ENCODE data around the gene CDH13. TPM values are rescaled to one million over a fixed set of nuclear protein-coding genes. Genes with fewer than 3 reads are reported as not detected.

The CDH13 gene
- total and polyA plus RNA-seq, 2 of the 8 experiments (the other 6 are each of a cell fraction or from before 2014, with no cell fraction given): 2.3 to 2.4 TPM

DNA sequence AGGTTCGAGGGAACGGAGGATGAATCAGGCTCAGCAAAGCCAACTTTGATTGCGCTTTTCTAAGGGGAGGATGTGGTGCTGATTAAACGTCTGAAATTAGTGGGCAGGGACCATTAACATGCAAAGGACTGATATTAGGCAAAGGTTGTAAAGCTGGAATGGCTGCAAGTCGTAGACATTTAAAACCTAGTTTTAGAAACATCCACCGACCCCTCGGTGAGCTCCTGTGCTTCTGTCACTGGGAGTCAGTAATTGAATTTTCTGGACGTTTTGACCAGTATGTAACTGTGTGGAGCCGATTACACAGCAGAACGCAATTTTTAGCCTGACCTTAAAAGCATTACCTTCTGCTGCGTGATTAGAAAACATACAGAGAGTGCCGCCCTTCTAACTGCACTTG is 960.4 kb downstream of the CDH13 start (continued):
- TF ChIP-seq, protein P1, sequence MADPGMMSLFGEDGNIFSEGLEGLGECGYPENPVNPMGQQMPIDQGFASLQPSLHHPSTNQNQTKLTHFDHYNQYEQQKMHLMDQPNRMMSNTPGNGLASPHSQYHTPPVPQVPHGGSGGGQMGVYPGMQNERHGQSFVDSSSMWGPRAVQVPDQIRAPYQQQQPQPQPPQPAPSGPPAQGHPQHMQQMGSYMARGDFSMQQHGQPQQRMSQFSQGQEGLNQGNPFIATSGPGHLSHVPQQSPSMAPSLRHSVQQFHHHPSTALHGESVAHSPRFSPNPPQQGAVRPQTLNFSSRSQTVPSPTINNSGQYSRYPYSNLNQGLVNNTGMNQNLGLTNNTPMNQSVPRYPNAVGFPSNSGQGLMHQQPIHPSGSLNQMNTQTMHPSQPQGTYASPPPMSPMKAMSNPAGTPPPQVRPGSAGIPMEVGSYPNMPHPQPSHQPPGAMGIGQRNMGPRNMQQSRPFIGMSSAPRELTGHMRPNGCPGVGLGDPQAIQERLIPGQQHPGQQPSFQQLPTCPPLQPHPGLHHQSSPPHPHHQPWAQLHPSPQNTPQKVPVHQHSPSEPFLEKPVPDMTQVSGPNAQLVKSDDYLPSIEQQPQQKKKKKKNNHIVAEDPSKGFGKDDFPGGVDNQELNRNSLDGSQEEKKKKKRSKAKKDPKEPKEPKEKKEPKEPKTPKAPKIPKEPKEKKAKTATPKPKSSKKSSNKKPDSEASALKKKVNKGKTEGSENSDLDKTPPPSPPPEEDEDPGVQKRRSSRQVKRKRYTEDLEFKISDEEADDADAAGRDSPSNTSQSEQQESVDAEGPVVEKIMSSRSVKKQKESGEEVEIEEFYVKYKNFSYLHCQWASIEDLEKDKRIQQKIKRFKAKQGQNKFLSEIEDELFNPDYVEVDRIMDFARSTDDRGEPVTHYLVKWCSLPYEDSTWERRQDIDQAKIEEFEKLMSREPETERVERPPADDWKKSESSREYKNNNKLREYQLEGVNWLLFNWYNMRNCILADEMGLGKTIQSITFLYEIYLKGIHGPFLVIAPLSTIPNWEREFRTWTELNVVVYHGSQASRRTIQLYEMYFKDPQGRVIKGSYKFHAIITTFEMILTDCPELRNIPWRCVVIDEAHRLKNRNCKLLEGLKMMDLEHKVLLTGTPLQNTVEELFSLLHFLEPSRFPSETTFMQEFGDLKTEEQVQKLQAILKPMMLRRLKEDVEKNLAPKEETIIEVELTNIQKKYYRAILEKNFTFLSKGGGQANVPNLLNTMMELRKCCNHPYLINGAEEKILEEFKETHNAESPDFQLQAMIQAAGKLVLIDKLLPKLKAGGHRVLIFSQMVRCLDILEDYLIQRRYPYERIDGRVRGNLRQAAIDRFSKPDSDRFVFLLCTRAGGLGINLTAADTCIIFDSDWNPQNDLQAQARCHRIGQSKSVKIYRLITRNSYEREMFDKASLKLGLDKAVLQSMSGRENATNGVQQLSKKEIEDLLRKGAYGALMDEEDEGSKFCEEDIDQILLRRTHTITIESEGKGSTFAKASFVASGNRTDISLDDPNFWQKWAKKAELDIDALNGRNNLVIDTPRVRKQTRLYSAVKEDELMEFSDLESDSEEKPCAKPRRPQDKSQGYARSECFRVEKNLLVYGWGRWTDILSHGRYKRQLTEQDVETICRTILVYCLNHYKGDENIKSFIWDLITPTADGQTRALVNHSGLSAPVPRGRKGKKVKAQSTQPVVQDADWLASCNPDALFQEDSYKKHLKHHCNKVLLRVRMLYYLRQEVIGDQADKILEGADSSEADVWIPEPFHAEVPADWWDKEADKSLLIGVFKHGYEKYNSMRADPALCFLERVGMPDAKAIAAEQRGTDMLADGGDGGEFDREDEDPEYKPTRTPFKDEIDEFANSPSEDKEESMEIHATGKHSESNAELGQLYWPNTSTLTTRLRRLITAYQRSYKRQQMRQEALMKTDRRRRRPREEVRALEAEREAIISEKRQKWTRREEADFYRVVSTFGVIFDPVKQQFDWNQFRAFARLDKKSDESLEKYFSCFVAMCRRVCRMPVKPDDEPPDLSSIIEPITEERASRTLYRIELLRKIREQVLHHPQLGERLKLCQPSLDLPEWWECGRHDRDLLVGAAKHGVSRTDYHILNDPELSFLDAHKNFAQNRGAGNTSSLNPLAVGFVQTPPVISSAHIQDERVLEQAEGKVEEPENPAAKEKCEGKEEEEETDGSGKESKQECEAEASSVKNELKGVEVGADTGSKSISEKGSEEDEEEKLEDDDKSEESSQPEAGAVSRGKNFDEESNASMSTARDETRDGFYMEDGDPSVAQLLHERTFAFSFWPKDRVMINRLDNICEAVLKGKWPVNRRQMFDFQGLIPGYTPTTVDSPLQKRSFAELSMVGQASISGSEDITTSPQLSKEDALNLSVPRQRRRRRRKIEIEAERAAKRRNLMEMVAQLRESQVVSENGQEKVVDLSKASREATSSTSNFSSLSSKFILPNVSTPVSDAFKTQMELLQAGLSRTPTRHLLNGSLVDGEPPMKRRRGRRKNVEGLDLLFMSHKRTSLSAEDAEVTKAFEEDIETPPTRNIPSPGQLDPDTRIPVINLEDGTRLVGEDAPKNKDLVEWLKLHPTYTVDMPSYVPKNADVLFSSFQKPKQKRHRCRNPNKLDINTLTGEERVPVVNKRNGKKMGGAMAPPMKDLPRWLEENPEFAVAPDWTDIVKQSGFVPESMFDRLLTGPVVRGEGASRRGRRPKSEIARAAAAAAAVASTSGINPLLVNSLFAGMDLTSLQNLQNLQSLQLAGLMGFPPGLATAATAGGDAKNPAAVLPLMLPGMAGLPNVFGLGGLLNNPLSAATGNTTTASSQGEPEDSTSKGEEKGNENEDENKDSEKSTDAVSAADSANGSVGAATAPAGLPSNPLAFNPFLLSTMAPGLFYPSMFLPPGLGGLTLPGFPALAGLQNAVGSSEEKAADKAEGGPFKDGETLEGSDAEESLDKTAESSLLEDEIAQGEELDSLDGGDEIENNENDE (IDR thresholded peaks at IDR 0.05; ENCODE audit: insufficient replicate concordance, low read length): no peak
